OCI-LY1 (cell line): Measurements from ENCODE around the gene KLHL40.

Source experiments
- H2AFZ ChIP-seq: fragments of 200-600 bp; sonication (generic), shearing (Covaris generic); 2 replicates; pipeline ENCODE4 v1.6.0; 2014; ENCODE audit warnings: antibody characterized with exemption, mild to moderate bottlenecking, low read length
- H3F3A ChIP-seq: fragments of 200-600 bp; sonication (generic), shearing (Covaris generic); 2 replicates; pipeline ENCODE4 v1.6.0; 2014; ENCODE audit warnings: mild to moderate bottlenecking, antibody characterized with exemption, low read length, moderate library complexity; ENCODE audit not compliant: insufficient read depth
- H3K27ac ChIP-seq: fragments of 200-600 bp; sonication (generic); 2 replicates; pipeline ENCODE4 v1.5.1; 2014; ENCODE audit warnings: low read length, mixed run types, mild to moderate bottlenecking, low read depth; ENCODE audit not compliant: poor library complexity, severe bottlenecking
- H3K27me3 ChIP-seq: fragments of 200-600 bp; sonication (generic); 2 replicates; pipeline ENCODE4 v1.6.0; 2014; ENCODE audit warnings: antibody characterized with exemption, mild to moderate bottlenecking, low read length, moderate library complexity; ENCODE audit not compliant: insufficient read depth
- H3K36me3 ChIP-seq: fragments of 200-600 bp; sonication (generic); 2 replicates; pipeline ENCODE4 v1.6.1; 2014; ENCODE audit warnings: mild to moderate bottlenecking, antibody characterized with exemption, low read length, moderate library complexity, mixed read lengths; ENCODE audit not compliant: insufficient read depth
- H3K4me1 ChIP-seq: fragments of 200-600 bp; sonication (generic); 2 replicates; pipeline ENCODE4 v1.5.1; 2014; ENCODE audit warnings: mild to moderate bottlenecking, low read length, moderate library complexity; ENCODE audit not compliant: insufficient read depth, severe bottlenecking
- H3K4me2 ChIP-seq: fragments of 200-600 bp; sonication (generic), shearing (Covaris generic); 2 replicates; pipeline ENCODE4 v1.6.1; 2014; ENCODE audit warnings: low read length
- H3K4me3 ChIP-seq: fragments of 200-600 bp; sonication (generic); 2 replicates; pipeline ENCODE4 v1.5.1; 2014; ENCODE audit warnings: low read length, low read depth, mild to moderate bottlenecking, mixed read lengths; ENCODE audit not compliant: poor library complexity, severe bottlenecking
- H3K79me2 ChIP-seq: fragments of 200-600 bp; shearing (Covaris generic); 2 replicates; pipeline ENCODE4 v1.6.1; 2016; ENCODE audit warnings: mixed run types, low read length, mixed read lengths; ENCODE audit not compliant: insufficient read depth
- H3K9ac ChIP-seq: fragments of 200-600 bp; sonication (generic), shearing (Covaris generic); 2 replicates; pipeline ENCODE4 v1.6.1; 2014; ENCODE audit warnings: mild to moderate bottlenecking, low read length, mixed read lengths
- H3K9me2 ChIP-seq: fragments of 200-600 bp; sonication (generic), shearing (Covaris generic); 2 replicates; pipeline ENCODE4 v1.6.1; 2014; ENCODE audit warnings: low read depth, mild to moderate bottlenecking, low read length, mixed read lengths
- H3K9me3 ChIP-seq: fragments of 200-600 bp; shearing (Covaris generic); 2 replicates; pipeline ENCODE4 v1.6.1; 2014; ENCODE audit warnings: low read length, mixed read lengths
- H4K20me1 ChIP-seq: fragments of 200-600 bp; sonication (generic), shearing (Covaris generic); 2 replicates; pipeline ENCODE4 v1.6.0; 2016; ENCODE audit warnings: mild to moderate bottlenecking, low read length; ENCODE audit not compliant: insufficient read depth
- CTCF ChIP-seq: fragments of 200-600 bp; sonication (generic), shearing (Covaris generic); IDR thresholded peaks from 2 replicates; pipeline ENCODE4 v1.5.1; 2017; ENCODE audit warnings: mild to moderate bottlenecking, antibody characterized with exemption, low read length, moderate library complexity, mixed read lengths
- EZH2 ChIP-seq: fragments of 200-600 bp; sonication (generic), shearing (Covaris generic); IDR thresholded peaks from 2 replicates; pipeline ENCODE4 v1.8.0; 2017; ENCODE audit warnings: borderline replicate concordance, mixed run types, mild to moderate bottlenecking, antibody characterized with exemption, low read length, moderate library complexity, mixed read lengths

KLHL40 gene

GRCh38 chr3:42707620-42708355, 22.5 kb downstream of the KLHL40 start:
- H3K4me2 ChIP-seq, result no peak overlapping the region
- TF ChIP-seq CTCF (no peak), EZH2 (no peak)
- H3K4me1 ChIP-seq, result no peaks in the 10 kb centered on the region
- H3K27me3 ChIP-seq, result no peaks in the 10 kb centered on the region
- H4K20me1 ChIP-seq, result no peaks in the 10 kb centered on the region
- no peaks in the 10 kb centered on the region for H3K36me3 ChIP-seq
- no peak overlapping the region for H3K4me3 ChIP-seq
- H3K79me2 ChIP-seq, result no peaks in the 10 kb centered on the region
- H3F3A ChIP-seq, result no peaks in the 10 kb centered on the region
- H3K9ac ChIP-seq, result no peak overlapping the region
- H3K27ac ChIP-seq, result no peak overlapping the region
- no peaks in the 10 kb centered on the region for H3K9me3 ChIP-seq
- H3K9me2 ChIP-seq, result no peaks in the 10 kb centered on the region
- H2AFZ ChIP-seq, result no peak overlapping the region

GRCh38 chr3:42708611-42709151, 23.3 kb downstream of the KLHL40 start:
- Histone ChIP-seq H4K20me1 (no peaks in the 10 kb centered on the region), H3K36me3 (no peaks in the 10 kb centered on the region), H3K9ac (no peak overlapping the region), H3K79me2 (no peaks in the 10 kb centered on the region), H2AFZ (no peak overlapping the region), H3K9me3 (no peaks in the 10 kb centered on the region), H3K4me3 (no peak overlapping the region), H3K4me1 (no peaks in the 10 kb centered on the region), H3F3A (no peaks in the 10 kb centered on the region), H3K27ac (no peak overlapping the region), H3K4me2 (no peak overlapping the region), H3K27me3 (no peaks in the 10 kb centered on the region), H3K9me2 (no peaks in the 10 kb centered on the region)
- TF ChIP-seq CTCF (no peak), EZH2 (no peak)

- Histone ChIP-seq H3K9me2 (no peaks in the 10 kb centered on the region), H3F3A (no peaks in the 10 kb centered on the region)
- TF ChIP-seq CTCF, result no peak
- TF ChIP-seq EZH2, result no peak
These were observed 24.3 kb downstream of the KLHL40 start for GRCh38 chr3:42709621-42710020.

More at GRCh38 chr3:42709621-42710020, 24.3 kb downstream of the KLHL40 start:
- Histone ChIP-seq H4K20me1 (no peaks in the 10 kb centered on the region), H3K4me1 (no peaks in the 10 kb centered on the region), H3K4me2 (no peak overlapping the region), H2AFZ (no peak overlapping the region), H3K27ac (no peak overlapping the region), H3K9ac (no peak overlapping the region), H3K4me3 (no peak overlapping the region), H3K27me3 (no peaks in the 10 kb centered on the region), H3K79me2 (no peaks in the 10 kb centered on the region), H3K36me3 (no peaks in the 10 kb centered on the region), H3K9me3 (no peaks in the 10 kb centered on the region)
